ENCODE results near the gene KCNQ4. TPM values are rescaled to one million over a fixed set of nuclear protein-coding genes. Genes with fewer than 3 reads are reported as not detected.

KCNQ4 gene
- total RNA-seq, 1 donor from 2014 or later = under 0.01 TPM

DNA sequence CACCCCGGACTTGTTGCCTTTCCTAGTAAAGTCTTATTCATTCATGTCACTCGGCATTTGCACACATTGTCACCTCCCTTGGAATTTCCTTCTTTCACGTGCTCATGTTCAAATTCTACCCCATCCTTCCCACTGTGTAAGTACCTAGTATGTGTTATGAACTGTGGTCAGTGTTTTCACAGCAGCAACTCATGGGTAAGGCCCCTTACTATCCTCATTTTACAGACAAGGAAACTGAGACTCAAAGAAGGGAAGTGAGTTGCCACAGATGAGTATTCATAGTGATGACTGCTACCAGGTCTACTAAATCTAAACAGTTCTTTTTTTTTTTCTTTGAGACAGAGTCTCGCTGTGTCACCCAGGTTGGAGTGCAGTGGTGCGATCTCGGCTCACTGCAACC lies 68.1 kb downstream of the KCNQ4 start:
- no peaks in the 10 kb centered on the region for H3K27me3 ChIP-seq (ENCODE audit: control insufficient read depth, insufficient read depth, low read length)
- no peaks in the 10 kb centered on the region for H3K36me3 ChIP-seq (ENCODE audit: control insufficient read depth, insufficient read depth, low read length)
- no peak for DNase-seq (ENCODE audit: low read depth)
- no peak overlapping the region for H3K4me3 ChIP-seq (ENCODE audit: low read depth, low read length)
- FAIRE-seq = no peak
- TF ChIP-seq, protein P1, sequence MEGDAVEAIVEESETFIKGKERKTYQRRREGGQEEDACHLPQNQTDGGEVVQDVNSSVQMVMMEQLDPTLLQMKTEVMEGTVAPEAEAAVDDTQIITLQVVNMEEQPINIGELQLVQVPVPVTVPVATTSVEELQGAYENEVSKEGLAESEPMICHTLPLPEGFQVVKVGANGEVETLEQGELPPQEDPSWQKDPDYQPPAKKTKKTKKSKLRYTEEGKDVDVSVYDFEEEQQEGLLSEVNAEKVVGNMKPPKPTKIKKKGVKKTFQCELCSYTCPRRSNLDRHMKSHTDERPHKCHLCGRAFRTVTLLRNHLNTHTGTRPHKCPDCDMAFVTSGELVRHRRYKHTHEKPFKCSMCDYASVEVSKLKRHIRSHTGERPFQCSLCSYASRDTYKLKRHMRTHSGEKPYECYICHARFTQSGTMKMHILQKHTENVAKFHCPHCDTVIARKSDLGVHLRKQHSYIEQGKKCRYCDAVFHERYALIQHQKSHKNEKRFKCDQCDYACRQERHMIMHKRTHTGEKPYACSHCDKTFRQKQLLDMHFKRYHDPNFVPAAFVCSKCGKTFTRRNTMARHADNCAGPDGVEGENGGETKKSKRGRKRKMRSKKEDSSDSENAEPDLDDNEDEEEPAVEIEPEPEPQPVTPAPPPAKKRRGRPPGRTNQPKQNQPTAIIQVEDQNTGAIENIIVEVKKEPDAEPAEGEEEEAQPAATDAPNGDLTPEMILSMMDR (IDR thresholded peaks at IDR 0.05; ENCODE audit: insufficient read depth, low read length, severe bottlenecking) = no peak

GRCh38 chr1:40853113-40853884 lies 69.7 kb downstream of the KCNQ4 start:
- Histone ChIP-seq H3K4me3 (ENCODE audit: low read depth, low read length) (no peak overlapping the region), H3K27me3 (ENCODE audit: control insufficient read depth, insufficient read depth, low read length) (no peaks in the 10 kb centered on the region), H3K36me3 (ENCODE audit: control insufficient read depth, insufficient read depth, low read length) (no peaks in the 10 kb centered on the region)
- FAIRE-seq (no peak), DNase-seq (ENCODE audit: low read depth) (peak; percentile 82)
- TF ChIP-seq, protein P1 (IDR thresholded peaks at IDR 0.05; ENCODE audit: insufficient read depth, low read length, severe bottlenecking) = no peak

DNA sequence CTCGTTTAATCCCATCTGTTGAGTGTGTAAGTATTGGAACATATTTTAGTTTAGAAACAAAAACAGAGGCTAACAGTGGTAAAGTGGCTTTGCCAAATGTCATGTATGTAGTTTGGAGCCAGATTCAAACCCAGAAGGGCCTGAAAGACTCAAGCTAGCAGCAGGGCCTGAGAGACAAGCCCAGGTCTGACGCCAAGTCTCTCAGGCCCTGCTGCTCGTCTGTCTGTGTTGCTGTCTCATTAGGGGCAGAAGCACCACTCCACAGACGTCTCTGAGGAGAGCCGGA lies 70.2 kb downstream of the KCNQ4 start:
- FAIRE-seq (no peak), DNase-seq (ENCODE audit: low read depth) (no peak)
- H3K4me3 ChIP-seq (ENCODE audit: low read depth, low read length) = no peak overlapping the region
- no peaks in the 10 kb centered on the region for H3K36me3 ChIP-seq (ENCODE audit: control insufficient read depth, insufficient read depth, low read length)
- H3K27me3 ChIP-seq (ENCODE audit: control insufficient read depth, insufficient read depth, low read length) = no peaks in the 10 kb centered on the region
- TF ChIP-seq, protein P1 (IDR thresholded peaks at IDR 0.05; ENCODE audit: insufficient read depth, low read length, severe bottlenecking) = no peak

DNA sequence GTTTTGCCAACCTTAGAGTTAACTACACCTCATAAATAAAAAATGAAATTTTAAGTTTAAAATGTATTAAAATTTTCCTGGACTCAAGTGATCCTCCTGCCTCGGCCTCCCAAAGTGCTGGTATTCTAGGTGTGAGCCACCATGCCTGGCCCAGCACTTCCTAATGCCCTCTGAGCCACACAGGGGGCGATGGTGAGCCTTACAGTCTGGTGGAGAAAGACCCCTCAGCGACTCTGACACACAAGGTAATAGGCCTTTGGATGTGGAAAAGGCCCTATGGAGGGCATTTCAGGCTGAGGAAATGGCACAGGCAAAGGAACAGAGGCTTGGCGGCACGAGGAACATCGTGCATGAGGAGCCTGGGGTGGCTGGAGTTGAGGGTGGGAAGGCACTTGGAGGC lies 71.9 kb downstream of the KCNQ4 start:
- H3K4me3 ChIP-seq (ENCODE audit: low read depth, low read length) = no peak overlapping the region
- DNase-seq (ENCODE audit: low read depth) (no peak), FAIRE-seq (no peak)
- TF ChIP-seq, protein P1 (IDR thresholded peaks at IDR 0.05; ENCODE audit: insufficient read depth, low read length, severe bottlenecking) = no peak
- no peaks in the 10 kb centered on the region for H3K36me3 ChIP-seq (ENCODE audit: control insufficient read depth, insufficient read depth, low read length)
- no peaks in the 10 kb centered on the region for H3K27me3 ChIP-seq (ENCODE audit: control insufficient read depth, insufficient read depth, low read length)

DNA sequence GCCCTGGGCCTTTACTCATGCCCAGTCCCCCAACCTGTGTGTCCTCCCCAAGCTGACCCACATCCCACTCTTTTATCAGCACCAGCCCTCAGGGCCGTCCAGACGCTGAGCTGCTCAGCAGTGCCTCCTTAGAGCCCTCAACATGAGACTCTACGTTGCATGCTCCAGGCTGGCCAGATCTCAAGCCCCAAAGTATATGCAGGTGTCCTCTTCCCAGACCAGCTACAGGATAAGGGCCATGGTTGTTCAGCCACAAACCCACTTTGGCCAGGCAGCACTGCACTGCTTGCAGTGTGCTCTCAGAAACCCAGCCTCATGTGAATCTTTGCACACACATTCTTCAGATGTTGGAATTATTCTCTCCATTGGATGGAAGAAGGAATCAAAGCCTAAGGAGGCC lies 72.5 kb downstream of the KCNQ4 start:
- no peaks in the 10 kb centered on the region for H3K36me3 ChIP-seq (ENCODE audit: control insufficient read depth, insufficient read depth, low read length)
- DNase-seq (ENCODE audit: low read depth) (no peak), FAIRE-seq (no peak)
- H3K27me3 ChIP-seq (ENCODE audit: control insufficient read depth, insufficient read depth, low read length) = no peaks in the 10 kb centered on the region
- TF ChIP-seq, protein P1 (IDR thresholded peaks at IDR 0.05; ENCODE audit: insufficient read depth, low read length, severe bottlenecking) = no peak
- H3K4me3 ChIP-seq (ENCODE audit: low read depth, low read length) = no peak overlapping the region

All from bronchial epithelial cell (primary cell).